Bronchial epithelial cell (primary cell): ENCODE measurements around the gene TRIM69. TPM values are rescaled to one million over a fixed set of nuclear protein-coding genes. Genes with fewer than 3 reads are reported as not detected.

Source experiments
- DNase-seq: peaks from one replicate; pipeline ENCODE4 v3.0.0-alpha.2; 2010; ENCODE audit warnings: low read depth
- FAIRE-seq: peaks from 2 replicates; lab custom pipeline; 2011; peaks lifted over from hg19 to GRCh38; lab: Jason Lieb, UNC
- H3K27me3 ChIP-seq: 2 replicates; pipeline ENCODE4 v1.5.1; 2011; ENCODE audit warnings: low read length; ENCODE audit not compliant: control insufficient read depth, insufficient read depth
- H3K36me3 ChIP-seq: 2 replicates; pipeline ENCODE4 v1.5.1; 2011; ENCODE audit warnings: low read length; ENCODE audit not compliant: control insufficient read depth, insufficient read depth
- H3K4me3 ChIP-seq: 2 replicates; pipeline ENCODE4 v1.5.1; 2011; ENCODE audit warnings: mild to moderate bottlenecking, low read depth, low read length, control low read depth
- total RNA-seq: library from RNA; depleted of rRNA; stranded (reverse); fragments of >200 nt; gene quantifications from 2 replicates; pipeline ENCODE4 v1.2.1, GENCODE V29; 2014
- TF ChIP-seq, protein P1 (sequence below): IDR thresholded peaks from 2 replicates; pipeline ENCODE4 v1.5.1; 2011; ENCODE audit warnings: mild to moderate bottlenecking, moderate library complexity, low read length, control low read depth, inconsistent platforms; ENCODE audit not compliant: insufficient read depth, severe bottlenecking

TRIM69 gene
- total RNA-seq, 1 donor from 2014 or later, result 7.1 TPM

DNA sequence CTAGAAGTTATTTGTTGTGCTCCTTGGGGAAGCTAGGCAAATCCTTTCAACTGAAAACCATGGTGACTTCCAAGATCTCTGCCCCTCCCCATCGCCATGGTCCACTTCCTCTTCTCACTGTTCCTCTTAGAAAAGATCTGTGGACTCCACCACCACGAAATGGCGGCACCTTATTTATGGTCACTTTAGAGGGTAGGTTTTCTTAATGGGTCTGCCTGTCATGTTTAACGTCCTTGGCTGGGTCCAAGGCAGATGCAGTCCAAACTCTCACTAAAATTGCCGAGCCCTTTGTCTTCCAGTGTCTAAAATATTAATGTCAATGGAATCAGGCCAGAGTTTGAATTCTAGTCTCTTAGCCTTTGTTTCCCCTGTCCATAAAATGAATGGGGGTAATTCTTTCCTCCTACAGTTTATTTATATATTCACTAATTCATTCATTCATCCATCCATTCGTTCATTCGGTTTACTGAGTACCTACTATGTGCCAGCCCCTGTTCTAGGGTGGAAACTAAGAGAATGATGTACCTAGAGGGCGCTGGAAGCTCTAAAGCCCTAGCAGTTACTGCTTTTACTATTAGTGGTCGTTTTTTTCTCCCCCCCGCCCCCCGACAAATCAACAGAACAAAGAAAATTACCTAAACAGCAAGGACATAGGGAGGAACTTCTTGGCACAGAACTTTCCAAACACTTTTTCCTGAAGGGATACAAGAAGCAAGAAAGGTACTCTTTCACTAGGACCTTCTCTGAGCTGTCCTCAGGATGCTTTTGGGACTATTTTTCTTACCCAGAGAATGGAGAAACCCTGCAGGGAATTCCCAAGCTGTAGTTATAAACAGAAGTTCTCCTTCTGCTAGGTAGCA is 25.9 kb upstream of the TRIM69 start:
- Histone ChIP-seq H3K27me3 (no peaks in the 10 kb centered on the region), H3K36me3 (peaks cover 2% of the 10 kb centered on the region), H3K4me3 (peak overlapping the region; percentile 87)
- TF ChIP-seq, protein P1, sequence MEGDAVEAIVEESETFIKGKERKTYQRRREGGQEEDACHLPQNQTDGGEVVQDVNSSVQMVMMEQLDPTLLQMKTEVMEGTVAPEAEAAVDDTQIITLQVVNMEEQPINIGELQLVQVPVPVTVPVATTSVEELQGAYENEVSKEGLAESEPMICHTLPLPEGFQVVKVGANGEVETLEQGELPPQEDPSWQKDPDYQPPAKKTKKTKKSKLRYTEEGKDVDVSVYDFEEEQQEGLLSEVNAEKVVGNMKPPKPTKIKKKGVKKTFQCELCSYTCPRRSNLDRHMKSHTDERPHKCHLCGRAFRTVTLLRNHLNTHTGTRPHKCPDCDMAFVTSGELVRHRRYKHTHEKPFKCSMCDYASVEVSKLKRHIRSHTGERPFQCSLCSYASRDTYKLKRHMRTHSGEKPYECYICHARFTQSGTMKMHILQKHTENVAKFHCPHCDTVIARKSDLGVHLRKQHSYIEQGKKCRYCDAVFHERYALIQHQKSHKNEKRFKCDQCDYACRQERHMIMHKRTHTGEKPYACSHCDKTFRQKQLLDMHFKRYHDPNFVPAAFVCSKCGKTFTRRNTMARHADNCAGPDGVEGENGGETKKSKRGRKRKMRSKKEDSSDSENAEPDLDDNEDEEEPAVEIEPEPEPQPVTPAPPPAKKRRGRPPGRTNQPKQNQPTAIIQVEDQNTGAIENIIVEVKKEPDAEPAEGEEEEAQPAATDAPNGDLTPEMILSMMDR, result peak; percentile 16
- DNase-seq, result no peak
- no peak for FAIRE-seq

DNA sequence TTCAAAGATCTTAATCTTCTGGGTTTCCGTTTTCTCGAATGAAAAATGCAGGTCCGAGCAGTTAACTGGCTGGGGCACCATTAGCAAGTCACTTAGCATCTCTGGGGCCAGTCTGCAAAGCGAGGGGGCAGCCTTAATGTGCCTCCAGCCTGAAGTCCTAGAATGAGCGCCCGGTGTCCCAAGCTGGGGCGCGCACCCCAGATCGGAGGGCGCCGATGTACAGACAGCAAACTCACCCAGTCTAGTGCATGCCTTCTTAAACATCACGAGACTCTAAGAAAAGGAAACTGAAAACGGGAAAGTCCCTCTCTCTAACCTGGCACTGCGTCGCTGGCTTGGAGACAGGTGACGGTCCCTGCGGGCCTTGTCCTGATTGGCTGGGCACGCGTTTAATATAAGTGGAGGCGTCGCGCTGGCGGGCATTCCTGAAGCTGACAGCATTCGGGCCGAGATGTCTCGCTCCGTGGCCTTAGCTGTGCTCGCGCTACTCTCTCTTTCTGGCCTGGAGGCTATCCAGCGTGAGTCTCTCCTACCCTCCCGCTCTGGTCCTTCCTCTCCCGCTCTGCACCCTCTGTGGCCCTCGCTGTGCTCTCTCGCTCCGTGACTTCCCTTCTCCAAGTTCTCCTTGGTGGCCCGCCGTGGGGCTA is 25.1 kb upstream of the TRIM69 start, which contains the start of the genes B2M and PATL2:
B2M (plus strand) TSS at position 422 of the 647 bp plus-strand sequence; CDS start at position 452, 30 bp downstream.
PATL2 (minus strand) TSS at position 228 of the 647 bp plus-strand sequence. CDS start 34,833 bp downstream, outside the sequence.
- H3K4me3 ChIP-seq, result peak within 1 kb of the TSS; percentile 87
- FAIRE-seq (no peak), DNase-seq (peak; percentile 91)
- peaks cover 7% of the 10 kb centered on the region for H3K36me3 ChIP-seq
- TF ChIP-seq, protein P1, result no peak
- no peaks in the 10 kb centered on the region for H3K27me3 ChIP-seq

DNA sequence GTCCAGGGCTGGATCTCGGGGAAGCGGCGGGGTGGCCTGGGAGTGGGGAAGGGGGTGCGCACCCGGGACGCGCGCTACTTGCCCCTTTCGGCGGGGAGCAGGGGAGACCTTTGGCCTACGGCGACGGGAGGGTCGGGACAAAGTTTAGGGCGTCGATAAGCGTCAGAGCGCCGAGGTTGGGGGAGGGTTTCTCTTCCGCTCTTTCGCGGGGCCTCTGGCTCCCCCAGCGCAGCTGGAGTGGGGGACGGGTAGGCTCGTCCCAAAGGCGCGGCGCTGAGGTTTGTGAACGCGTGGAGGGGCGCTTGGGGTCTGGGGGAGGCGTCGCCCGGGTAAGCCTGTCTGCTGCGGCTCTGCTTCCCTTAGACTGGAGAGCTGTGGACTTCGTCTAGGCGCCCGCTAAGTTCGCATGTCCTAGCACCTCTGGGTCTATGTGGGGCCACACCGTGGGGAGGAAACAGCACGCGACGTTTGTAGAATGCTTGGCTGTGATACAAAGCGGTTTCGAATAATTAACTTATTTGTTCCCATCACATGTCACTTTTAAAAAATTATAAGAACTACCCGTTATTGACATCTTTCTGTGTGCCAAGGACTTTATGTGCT is 24.5 kb upstream of the TRIM69 start:
- peaks cover 11% of the 10 kb centered on the region for H3K36me3 ChIP-seq
- DNase-seq, result peak; percentile 20
- peak overlapping the region; percentile 87 for H3K4me3 ChIP-seq
- FAIRE-seq, result no peak
- H3K27me3 ChIP-seq, result no peaks in the 10 kb centered on the region
- TF ChIP-seq, protein P1, result no peak

DNA sequence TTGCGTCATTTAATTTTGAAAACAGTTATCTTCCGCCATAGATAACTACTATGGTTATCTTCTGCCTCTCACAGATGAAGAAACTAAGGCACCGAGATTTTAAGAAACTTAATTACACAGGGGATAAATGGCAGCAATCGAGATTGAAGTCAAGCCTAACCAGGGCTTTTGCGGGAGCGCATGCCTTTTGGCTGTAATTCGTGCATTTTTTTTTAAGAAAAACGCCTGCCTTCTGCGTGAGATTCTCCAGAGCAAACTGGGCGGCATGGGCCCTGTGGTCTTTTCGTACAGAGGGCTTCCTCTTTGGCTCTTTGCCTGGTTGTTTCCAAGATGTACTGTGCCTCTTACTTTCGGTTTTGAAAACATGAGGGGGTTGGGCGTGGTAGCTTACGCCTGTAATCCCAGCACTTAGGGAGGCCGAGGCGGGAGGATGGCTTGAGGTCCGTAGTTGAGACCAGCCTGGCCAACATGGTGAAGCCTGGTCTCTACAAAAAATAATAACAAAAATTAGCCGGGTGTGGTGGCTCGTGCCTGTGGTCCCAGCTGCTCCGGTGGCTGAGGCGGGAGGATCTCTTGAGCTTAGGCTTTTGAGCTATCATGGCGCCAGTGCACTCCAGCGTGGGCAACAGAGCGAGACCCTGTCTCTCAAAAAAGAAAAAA is 23.9 kb upstream of the TRIM69 start:
- H3K36me3 ChIP-seq, result peaks cover 13% of the 10 kb centered on the region
- H3K4me3 ChIP-seq, result peak overlapping the region; percentile 87
- FAIRE-seq, result no peak
- TF ChIP-seq, protein P1, result no peak
- no peaks in the 10 kb centered on the region for H3K27me3 ChIP-seq
- peak; percentile 63 for DNase-seq
